HCT116 (cell line): ENCODE results near the gene TCP11L1. TPM values are rescaled to one million over a fixed set of nuclear protein-coding genes. Genes with fewer than 3 reads are reported as not detected.

Experiments
- ATAC-seq: fragments of 200-7000 bp; cut with Tn5 transposase; 2 replicates; pipeline ENCODE4 v1.9.1; 2020; ENCODE audit warnings: mild to moderate bottlenecking, moderate library complexity
- BruUV-seq: library from RNA; stranded (reverse); fragments of 400-500 nt; replicated peaks from 2 replicates; lab custom pipeline; 2021; lab: Mats Ljungman, UMichigan
- CTCF ChIA-PET: fragments of 300-600 bp; sonication (Branson Sonifier 250); formaldehyde crosslinking; loops from one replicate; lab custom pipeline; 2021; ENCODE audit warnings: antibody characterized with exemption; lab: Charles Lee
- POLR2A ChIA-PET: fragments of 300-600, 350-600 bp; sonication (Branson Sonifier 250); formaldehyde crosslinking; loops from one replicate; lab custom pipeline; 2021; ENCODE audit warnings: antibody characterized with exemption; lab: Charles Lee
- RAD21 ChIA-PET, 2 experiments: fragments of 300-600 bp; sonication (Branson Sonifier 250); formaldehyde crosslinking; loops; one replicate each; lab custom pipeline; 2023; ENCODE audit warnings: low total read pairs in 2 of 2; ENCODE audit not compliant: uncharacterized antibody in 2 of 2, unreplicated experiment in 2 of 2, low non-redundant PET in 1 of 2; lab: Charles Lee
- DNase-seq: peaks from one replicate; pipeline ENCODE4 v3.0.0-alpha.2; 2010; ENCODE audit warnings: low read depth, low spot score
- H2AFZ ChIP-seq: fragments of 200-600 bp; shearing (Covaris generic), sonication (generic); 2 replicates; pipeline ENCODE4 v1.6.1; 2017; ENCODE audit warnings: low read depth, mixed run types, mixed read lengths, antibody characterized with exemption, low read length; ENCODE audit not compliant: poor library complexity, severe bottlenecking
- H3K27ac ChIP-seq: 2 replicates; pipeline ENCODE4 v1.5.1; 2012; ENCODE audit warnings: low read depth, low read length
- H3K27me3 ChIP-seq: fragments of 200-600 bp; sonication (generic); 2 replicates; pipeline ENCODE4 v1.6.1; 2016; ENCODE audit warnings: mixed run types, low read length, mixed read lengths; ENCODE audit not compliant: insufficient read depth
- H3K36me3 ChIP-seq, 2 experiments: fragments of 200-500 bp in 1 of 2; fragments of 200-600 bp in 1 of 2; sonication (Bioruptor generic) in 1 of 2; sonication (generic) in 1 of 2; 2 replicates each; pipeline versions ENCODE4 v1.5.1 to v1.6.1; 2014 to 2016; ENCODE audit warnings: low read length in 2 of 2, inconsistent platforms in 1 of 2, mixed read lengths in 1 of 2, mixed run types in 1 of 2; ENCODE audit not compliant: insufficient read depth in 2 of 2, control insufficient read depth in 1 of 2
- H3K4me1 ChIP-seq, 2 experiments: fragments of 200-600 bp in 1 of 2; sonication (generic) in 1 of 2; 2 replicates each; pipeline versions ENCODE4 v1.5.1 to v1.6.1; 2012 to 2017; ENCODE audit warnings: low read length in 2 of 2, inconsistent platforms in 1 of 2, mild to moderate bottlenecking in 1 of 2, mixed read lengths in 1 of 2, mixed run types in 1 of 2, moderate library complexity in 1 of 2; ENCODE audit not compliant: insufficient read depth in 2 of 2, control insufficient read depth in 1 of 2
- H3K4me2 ChIP-seq: fragments of 200-600 bp; sonication (generic); 2 replicates; pipeline ENCODE4 v1.6.1; 2017; ENCODE audit warnings: mixed run types, low read length, mixed read lengths
- H3K4me3 ChIP-seq, 2 experiments: fragments of 200-600 bp in 1 of 2; sonication (generic) in 1 of 2; replicated peaks in 1 of 2; 2 replicates each; pipeline ENCODE4 v1.5.1; 2011 to 2016; ENCODE audit warnings: low read length in 2 of 2, control low read depth in 1 of 2, low read depth in 1 of 2, mild to moderate bottlenecking in 1 of 2, mixed read lengths in 1 of 2, mixed run types in 1 of 2
- H3K79me2 ChIP-seq: fragments of 200-600 bp; sonication (generic); 2 replicates; pipeline ENCODE4 v1.6.1; 2017; ENCODE audit warnings: mild to moderate bottlenecking, mixed run types, low read length, moderate library complexity, mixed read lengths; ENCODE audit not compliant: insufficient read depth
- H3K9ac ChIP-seq: fragments of 200-600 bp; sonication (generic); 2 replicates; pipeline ENCODE4 v1.6.1; 2016; ENCODE audit warnings: low read length, mixed read lengths
- H3K9me2 ChIP-seq: fragments of 200-600 bp; sonication (generic), shearing (Covaris generic); 2 replicates; pipeline ENCODE4 v1.6.1; 2017; ENCODE audit warnings: mixed run types, mild to moderate bottlenecking, moderate library complexity; ENCODE audit not compliant: insufficient read depth
- H3K9me3 ChIP-seq, 2 experiments: fragments of 200-500 bp in 1 of 2; fragments of 200-600 bp in 1 of 2; sonication (Bioruptor generic) in 1 of 2; sonication (generic) in 1 of 2; 2 replicates each; pipeline ENCODE4 v1.6.1; 2014 to 2017; ENCODE audit warnings: low read length in 2 of 2, mixed read lengths in 2 of 2, inconsistent platforms in 1 of 2, low read depth in 1 of 2, mild to moderate bottlenecking in 1 of 2, mixed run types in 1 of 2, moderate library complexity in 1 of 2; ENCODE audit not compliant: control insufficient read depth in 1 of 2, insufficient read depth in 1 of 2
- H4K20me1 ChIP-seq: fragments of 200-600 bp; sonication (generic), shearing (Covaris generic); 2 replicates; pipeline ENCODE4 v1.6.1; 2017; ENCODE audit warnings: mixed run types, mild to moderate bottlenecking, moderate library complexity; ENCODE audit not compliant: insufficient read depth
- CBX3 ChIP-seq: IDR thresholded peaks from 2 replicates; pipeline ENCODE4 v1.6.1; 2012; ENCODE audit warnings: low read depth
- CEBPB ChIP-seq: IDR thresholded peaks from 2 replicates; pipeline ENCODE4 v1.6.1; 2012; ENCODE audit warnings: low read depth
- EGR1 ChIP-seq: IDR thresholded peaks from 2 replicates; pipeline ENCODE4 v1.6.1; 2012; ENCODE audit warnings: low read depth
- ELF1 ChIP-seq: IDR thresholded peaks from 2 replicates; pipeline ENCODE4 v1.6.1; 2012; ENCODE audit warnings: low read depth, borderline replicate concordance
- EZH2 ChIP-seq: fragments of 200-600 bp; sonication (generic); IDR thresholded peaks from 2 replicates; pipeline ENCODE4 v1.6.1; 2017; ENCODE audit warnings: antibody characterized with exemption, mixed run types
- FOSL1 ChIP-seq: IDR thresholded peaks from 2 replicates; pipeline ENCODE4 v1.6.1; 2012; ENCODE audit warnings: low read depth
- POLR2A ChIP-seq: IDR thresholded peaks from 2 replicates; pipeline ENCODE4 v1.7.0; 2011; ENCODE audit warnings: borderline replicate concordance; ENCODE audit not compliant: insufficient read depth, insufficient read length; ENCODE audit errors: extremely low read depth
- POLR2AphosphoS5 ChIP-seq: IDR thresholded peaks from 2 replicates; pipeline ENCODE4 v1.6.1; 2011; ENCODE audit warnings: mild to moderate bottlenecking, low read depth, low read length, moderate library complexity
- REST ChIP-seq: IDR thresholded peaks from 2 replicates; pipeline ENCODE4 v1.6.1; 2012; ENCODE audit warnings: low read depth
- SIN3A ChIP-seq: IDR thresholded peaks from 2 replicates; pipeline ENCODE4 v1.6.1; 2012; ENCODE audit warnings: low read depth
- TCF7L2 ChIP-seq: IDR thresholded peaks from 2 replicates; pipeline ENCODE4 v1.7.0; 2011; ENCODE audit warnings: borderline replicate concordance, inconsistent platforms; ENCODE audit not compliant: insufficient read depth, insufficient read length; ENCODE audit errors: extremely low read depth
- ZBTB33 ChIP-seq: IDR thresholded peaks from 2 replicates; pipeline ENCODE4 v1.6.1; 2011; ENCODE audit warnings: mild to moderate bottlenecking, low read length, moderate library complexity; ENCODE audit not compliant: insufficient replicate concordance; ENCODE audit errors: extremely low read depth
- intact Hi-C: fragments of 100-400 bp; cut with micrococcal nuclease; formaldehyde crosslinking; loops from 2 replicates; pipeline ENCODE4 v1.10.0; 2022
- total RNA-seq: library from RNA; stranded (reverse); gene quantifications from one replicate; pipeline ENCODE4 v1.2.1, GENCODE V29; 2021; ENCODE audit not compliant: unreplicated experiment
- TF ChIP-seq, protein P1 (sequence below): IDR thresholded peaks from 2 replicates; pipeline ENCODE4 v1.6.1; 2012
- TF ChIP-seq, protein P2 (sequence below), 3 experiments: fragments of 200-600 bp in 1 of 3; sonication (generic) in 1 of 3; IDR thresholded peaks in 2 of 3; conservative IDR thresholded peaks in 1 of 3; 2 replicates each; pipeline ENCODE4 v1.5.1; 2012 to 2017; ENCODE audit warnings: low read depth in 2 of 3, low read length in 2 of 3, antibody characterized with exemption in 1 of 3, borderline replicate concordance in 1 of 3, control low read depth in 1 of 3, mild to moderate bottlenecking in 1 of 3, mixed read lengths in 1 of 3, mixed run types in 1 of 3, moderate library complexity in 1 of 3; ENCODE audit not compliant: insufficient read depth in 1 of 3

TCP11L1 gene
- total RNA-seq, 1 experiment from 2014 or later, result 12.0 TPM

- no peak for TF ChIP-seq EZH2
- no peak for TF ChIP-seq FOSL1
- TF ChIP-seq, protein P1, sequence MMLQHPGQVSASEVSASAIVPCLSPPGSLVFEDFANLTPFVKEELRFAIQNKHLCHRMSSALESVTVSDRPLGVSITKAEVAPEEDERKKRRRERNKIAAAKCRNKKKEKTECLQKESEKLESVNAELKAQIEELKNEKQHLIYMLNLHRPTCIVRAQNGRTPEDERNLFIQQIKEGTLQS, result no peak
- no peak for TF ChIP-seq SIN3A
- no peak for TF ChIP-seq REST
- no peak for TF ChIP-seq EGR1
These were observed 27.9 kb downstream of the TCP11L1 start (continued) for GRCh38 chr11:33067294-33067693.

DNA sequence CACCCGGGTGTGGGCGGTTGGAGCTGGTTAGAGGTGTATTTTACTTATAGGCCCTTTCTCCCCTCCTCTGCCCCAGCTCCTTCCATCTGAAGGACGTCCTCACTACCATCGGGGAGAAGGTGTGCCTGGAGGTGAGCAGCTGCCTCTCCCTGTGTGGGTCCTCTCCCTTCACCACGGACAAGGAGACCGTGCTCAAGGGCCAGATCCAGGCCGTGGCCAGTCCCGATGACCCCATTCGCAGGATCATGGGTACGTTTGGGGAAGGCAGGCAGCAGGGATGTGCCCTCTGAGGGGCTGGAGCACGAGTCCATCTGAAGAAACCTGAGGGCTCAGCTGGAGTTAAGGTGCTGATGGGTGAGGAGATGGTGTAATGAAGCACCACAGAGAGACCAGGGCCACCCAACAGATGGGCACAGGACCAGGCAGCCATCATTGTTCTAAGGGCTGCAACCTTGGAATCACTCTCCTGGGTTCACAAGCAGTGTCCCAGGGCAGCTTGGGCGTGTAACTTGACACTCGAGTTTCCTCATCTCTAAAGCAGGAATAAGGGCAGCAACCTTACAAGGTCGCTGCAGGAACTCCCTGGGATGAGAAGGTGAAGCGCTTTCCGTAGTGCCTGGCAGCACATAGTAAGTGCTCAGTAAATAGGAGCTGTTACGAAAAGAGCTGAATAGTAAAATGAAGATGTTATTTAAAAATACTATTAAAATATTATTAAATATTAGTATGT lies 29.4 kb downstream of the TCP11L1 start:
- H3K36me3 ChIP-seq, result no peaks in the 10 kb centered on the region; a peak in 1 of 4 replicates
- TF ChIP-seq ELF1, result no peak
- no peak for TF ChIP-seq CEBPB
- TF ChIP-seq TCF7L2, result no peak
- TF ChIP-seq, protein P1, result no peak
- TF ChIP-seq, protein P2, sequence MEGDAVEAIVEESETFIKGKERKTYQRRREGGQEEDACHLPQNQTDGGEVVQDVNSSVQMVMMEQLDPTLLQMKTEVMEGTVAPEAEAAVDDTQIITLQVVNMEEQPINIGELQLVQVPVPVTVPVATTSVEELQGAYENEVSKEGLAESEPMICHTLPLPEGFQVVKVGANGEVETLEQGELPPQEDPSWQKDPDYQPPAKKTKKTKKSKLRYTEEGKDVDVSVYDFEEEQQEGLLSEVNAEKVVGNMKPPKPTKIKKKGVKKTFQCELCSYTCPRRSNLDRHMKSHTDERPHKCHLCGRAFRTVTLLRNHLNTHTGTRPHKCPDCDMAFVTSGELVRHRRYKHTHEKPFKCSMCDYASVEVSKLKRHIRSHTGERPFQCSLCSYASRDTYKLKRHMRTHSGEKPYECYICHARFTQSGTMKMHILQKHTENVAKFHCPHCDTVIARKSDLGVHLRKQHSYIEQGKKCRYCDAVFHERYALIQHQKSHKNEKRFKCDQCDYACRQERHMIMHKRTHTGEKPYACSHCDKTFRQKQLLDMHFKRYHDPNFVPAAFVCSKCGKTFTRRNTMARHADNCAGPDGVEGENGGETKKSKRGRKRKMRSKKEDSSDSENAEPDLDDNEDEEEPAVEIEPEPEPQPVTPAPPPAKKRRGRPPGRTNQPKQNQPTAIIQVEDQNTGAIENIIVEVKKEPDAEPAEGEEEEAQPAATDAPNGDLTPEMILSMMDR (IDR thresholded peaks at IDR 0.05 in 2 of 3, conservative IDR thresholded peaks at IDR 0.05 in 1 of 3; ENCODE audit: borderline replicate concordance in 1 of 3, insufficient read depth in 1 of 3, low read depth in 2 of 3, low read length in 2 of 3), result no peak
- TF ChIP-seq POLR2A, result no peak
- TF ChIP-seq CBX3, result no peak
- no peak for TF ChIP-seq POLR2AphosphoS5
- TF ChIP-seq ZBTB33, result no peak
- no TSS peak for BruUV-seq

More for the DNA sequence above, 29.4 kb downstream of the TCP11L1 start:
- ChIA-PET CTCF (interaction anchor here (1.5 kb wide), 1 partner anchor 8 kb away, joined by 6 read pairs; no protein-coding TSS in a partner anchor), RAD21 (interaction anchor here in 1 of 2 experiments (0.5 kb wide), 1 partner anchor 197 kb away, joined by 3 read pairs; no protein-coding TSS in a partner anchor), POLR2A (no interaction called here)
- no peak for DNase-seq
- intact Hi-C loops, result loop anchor here (5.0 to 10.0 kb wide), 4 partner anchors 194 to 354 kb away; no protein-coding TSS in a partner anchor
- no peaks in the 10 kb centered on the region for H4K20me1 ChIP-seq
- no peaks in the 10 kb centered on the region for H3K27me3 ChIP-seq
- no peaks in the 10 kb centered on the region for H3K9me2 ChIP-seq
- no peak overlapping the region for H3K4me2 ChIP-seq
- no peaks in the 10 kb centered on the region for H3K79me2 ChIP-seq
- H3K4me3 ChIP-seq, result no peak overlapping the region
- H3K9ac ChIP-seq, result no peak overlapping the region
- H3K9me3 ChIP-seq, result no peaks in the 10 kb centered on the region
- H3K27ac ChIP-seq, result no peak overlapping the region
- no peak for ATAC-seq
- no peaks in the 10 kb centered on the region for H3K4me1 ChIP-seq
- no peak overlapping the region for H2AFZ ChIP-seq
